HEK293 (cell line): Measurements from ENCODE around the gene CADPS2.

Source experiments
- CTCF ChIA-PET: fragments of 350-600 bp; formaldehyde crosslinking; extraction: SDS; loops from one replicate; lab custom pipeline; 2021; ENCODE audit warnings: antibody characterized with exemption; lab: Yijun Ruan, JAX
- POLR2A ChIA-PET: fragments of 300-600 bp; formaldehyde crosslinking; extraction: SDS; loops from one replicate; lab custom pipeline; 2020; ENCODE audit warnings: antibody characterized with exemption, inconsistent platforms; lab: Yijun Ruan, JAX
- H3K27ac ChIP-seq: fragments of 200-500 bp; sonication (Bioruptor generic); 2 replicates; pipeline ENCODE4 v1.5.1; 2014; ENCODE audit warnings: low read depth, low read length, control low read depth, inconsistent platforms; ENCODE audit errors: extremely low read depth
- H3K36me3 ChIP-seq, 2 experiments: fragments of 200-500 bp in 1 of 2; sonication (Bioruptor generic) in 1 of 2; 1 replicate in 1 of 2; 2 replicates in 1 of 2; pipeline ENCODE4 v1.5.1; 2014 to 2017; ENCODE audit warnings: inconsistent platforms in 2 of 2, low read length in 2 of 2; ENCODE audit not compliant: control insufficient read depth in 2 of 2, insufficient read depth in 1 of 2
- H3K4me1 ChIP-seq: fragments of 200-500 bp; sonication (Bioruptor generic); 2 replicates; pipeline ENCODE4 v1.5.1; 2014; ENCODE audit warnings: mild to moderate bottlenecking, low read length, inconsistent platforms; ENCODE audit not compliant: control insufficient read depth, insufficient read depth
- H3K4me3 ChIP-seq: 2 replicates; pipeline ENCODE4 v1.5.1; 2011; ENCODE audit warnings: low read depth, mild to moderate bottlenecking, control low read depth, low read length, moderate library complexity
- H3K9me3 ChIP-seq: fragments of 200-500 bp; sonication (Bioruptor generic); 2 replicates; pipeline ENCODE4 v1.5.1; 2014; ENCODE audit warnings: low read depth, low read length, inconsistent platforms; ENCODE audit not compliant: control insufficient read depth, insufficient read depth
- GLI4 ChIP-seq: fragments of 450-650 bp; formaldehyde crosslinking; IDR thresholded peaks from 2 replicates; pipeline ENCODE4 v1.5.1; 2016; ENCODE audit warnings: missing biosample characterization, missing genetic modification characterization
- KLF8 ChIP-seq: fragments of 450-650 bp; formaldehyde crosslinking; IDR thresholded peaks from 2 replicates; pipeline ENCODE4 v1.5.1; 2016; ENCODE audit warnings: missing biosample characterization, missing genetic modification characterization
- OVOL3 ChIP-seq: fragments of 450-650 bp; formaldehyde crosslinking; IDR thresholded peaks from 2 replicates; pipeline ENCODE4 v1.5.1; 2016; ENCODE audit warnings: missing biosample characterization, missing genetic modification characterization
- WT1 ChIP-seq: fragments of 450-650 bp; formaldehyde crosslinking; IDR thresholded peaks from 2 replicates; pipeline ENCODE4 v1.5.1; 2016; ENCODE audit warnings: missing biosample characterization, missing genetic modification characterization
- YY1 ChIP-seq: fragments of 450-650 bp; formaldehyde crosslinking; IDR thresholded peaks from 2 replicates; pipeline ENCODE4 v1.5.1; 2018; ENCODE audit warnings: missing biosample characterization, missing genetic modification characterization
- ZBTB17 ChIP-seq: fragments of 450-650 bp; formaldehyde crosslinking; IDR thresholded peaks from 2 replicates; pipeline ENCODE4 v1.5.1; 2016; ENCODE audit warnings: missing biosample characterization, missing genetic modification characterization
- ZFP69B ChIP-seq: fragments of 450-650 bp; formaldehyde crosslinking; IDR thresholded peaks from 2 replicates; pipeline ENCODE4 v1.5.1; 2016; ENCODE audit warnings: missing biosample characterization, missing genetic modification characterization
- ZNF138 ChIP-seq: fragments of 450-650 bp; formaldehyde crosslinking; IDR thresholded peaks from 2 replicates; pipeline ENCODE4 v1.5.1; 2016; ENCODE audit warnings: missing biosample characterization, missing genetic modification characterization, borderline replicate concordance
- ZNF157 ChIP-seq: fragments of 450-650 bp; formaldehyde crosslinking; IDR thresholded peaks from 2 replicates; pipeline ENCODE4 v1.5.1; 2016; ENCODE audit warnings: missing biosample characterization, missing genetic modification characterization
- ZNF202 ChIP-seq: fragments of 450-650 bp; formaldehyde crosslinking; IDR thresholded peaks from 2 replicates; pipeline ENCODE4 v1.5.1; 2016; ENCODE audit warnings: missing biosample characterization, missing genetic modification characterization, borderline replicate concordance
- ZNF221 ChIP-seq: fragments of 450-650 bp; formaldehyde crosslinking; IDR thresholded peaks from 2 replicates; pipeline ENCODE4 v1.5.1; 2017; ENCODE audit warnings: missing biosample characterization, missing genetic modification characterization, borderline replicate concordance
- ZNF239 ChIP-seq: fragments of 450-650 bp; formaldehyde crosslinking; IDR thresholded peaks from 2 replicates; pipeline ENCODE4 v1.5.1; 2016; ENCODE audit warnings: missing biosample characterization, missing genetic modification characterization
- ZNF266 ChIP-seq: fragments of 450-650 bp; formaldehyde crosslinking; IDR thresholded peaks from 2 replicates; pipeline ENCODE4 v1.5.1; 2016; ENCODE audit warnings: missing biosample characterization, missing genetic modification characterization, low read depth
- ZNF311 ChIP-seq: fragments of 450-650 bp; formaldehyde crosslinking; IDR thresholded peaks from 2 replicates; pipeline ENCODE4 v1.5.1; 2017; ENCODE audit warnings: missing biosample characterization, missing genetic modification characterization, borderline replicate concordance
- ZNF37A ChIP-seq: fragments of 450-650 bp; IDR thresholded peaks from 2 replicates; pipeline ENCODE4 v1.5.1; 2018; ENCODE audit warnings: missing biosample characterization, missing genetic modification characterization
- ZNF404 ChIP-seq: fragments of 450-650 bp; formaldehyde crosslinking; IDR thresholded peaks from 2 replicates; pipeline ENCODE4 v1.5.1; 2017; ENCODE audit warnings: missing biosample characterization, missing genetic modification characterization
- ZNF416 ChIP-seq: fragments of 450-650 bp; formaldehyde crosslinking; IDR thresholded peaks from 2 replicates; pipeline ENCODE4 v1.5.1; 2016; ENCODE audit warnings: missing biosample characterization, missing genetic modification characterization
- ZNF473 ChIP-seq: fragments of 450-650 bp; formaldehyde crosslinking; IDR thresholded peaks from 2 replicates; pipeline ENCODE4 v1.5.1; 2017; ENCODE audit warnings: missing biosample characterization, missing genetic modification characterization
- ZNF555 ChIP-seq: fragments of 450-650 bp; formaldehyde crosslinking; conservative IDR thresholded peaks from 2 replicates; pipeline ENCODE4 v1.5.1; 2017; ENCODE audit warnings: missing biosample characterization, mild to moderate bottlenecking, missing genetic modification characterization, inconsistent platforms
- ZNF707 ChIP-seq: fragments of 450-650 bp; formaldehyde crosslinking; IDR thresholded peaks from 2 replicates; pipeline ENCODE4 v1.5.1; 2016; ENCODE audit warnings: missing biosample characterization, missing genetic modification characterization
- ZNF76 ChIP-seq: fragments of 450-650 bp; formaldehyde crosslinking; IDR thresholded peaks from 2 replicates; pipeline ENCODE4; 2016; ENCODE audit warnings: low read depth, missing biosample characterization, missing genetic modification characterization, borderline replicate concordance
- ZNF776 ChIP-seq: fragments of 450-650 bp; formaldehyde crosslinking; IDR thresholded peaks from 2 replicates; pipeline ENCODE4 v1.5.0; 2017; ENCODE audit warnings: missing biosample characterization, missing genetic modification characterization, borderline replicate concordance
- ZNF777 ChIP-seq: fragments of 450-650 bp; formaldehyde crosslinking; IDR thresholded peaks from 2 replicates; pipeline ENCODE4 v1.5.1; 2017; ENCODE audit warnings: missing biosample characterization, missing genetic modification characterization, borderline replicate concordance
- ZSCAN23 ChIP-seq: fragments of 450-650 bp; formaldehyde crosslinking; IDR thresholded peaks from 2 replicates; pipeline ENCODE4 v1.5.1; 2016; ENCODE audit warnings: missing biosample characterization, missing genetic modification characterization
- TF ChIP-seq, protein P1 (sequence below): fragments of 450-650 bp; formaldehyde crosslinking; IDR thresholded peaks from 2 replicates; pipeline ENCODE4 v1.5.1; 2016; ENCODE audit warnings: missing biosample characterization, missing genetic modification characterization
- TF ChIP-seq, protein P2 (sequence below): fragments of 450-650 bp; formaldehyde crosslinking; IDR thresholded peaks from 2 replicates; pipeline ENCODE4 v1.5.1; 2016; ENCODE audit warnings: missing biosample characterization, missing genetic modification characterization, low read depth
- TF ChIP-seq, protein P3 (sequence below): fragments of 450-650 bp; formaldehyde crosslinking; IDR thresholded peaks from 2 replicates; pipeline ENCODE4 v1.5.1; 2016; ENCODE audit warnings: missing biosample characterization, missing genetic modification characterization
- TF ChIP-seq, protein P4 (sequence below): fragments of 450-650 bp; formaldehyde crosslinking; IDR thresholded peaks from 2 replicates; pipeline ENCODE4 v1.5.1; 2016; ENCODE audit warnings: missing biosample characterization, missing genetic modification characterization
- TF ChIP-seq, protein P5 (sequence below): fragments of 450-650 bp; formaldehyde crosslinking; IDR thresholded peaks from 2 replicates; pipeline ENCODE4 v1.5.1; 2016; ENCODE audit warnings: missing biosample characterization, missing genetic modification characterization

The CADPS2 gene

DNA sequence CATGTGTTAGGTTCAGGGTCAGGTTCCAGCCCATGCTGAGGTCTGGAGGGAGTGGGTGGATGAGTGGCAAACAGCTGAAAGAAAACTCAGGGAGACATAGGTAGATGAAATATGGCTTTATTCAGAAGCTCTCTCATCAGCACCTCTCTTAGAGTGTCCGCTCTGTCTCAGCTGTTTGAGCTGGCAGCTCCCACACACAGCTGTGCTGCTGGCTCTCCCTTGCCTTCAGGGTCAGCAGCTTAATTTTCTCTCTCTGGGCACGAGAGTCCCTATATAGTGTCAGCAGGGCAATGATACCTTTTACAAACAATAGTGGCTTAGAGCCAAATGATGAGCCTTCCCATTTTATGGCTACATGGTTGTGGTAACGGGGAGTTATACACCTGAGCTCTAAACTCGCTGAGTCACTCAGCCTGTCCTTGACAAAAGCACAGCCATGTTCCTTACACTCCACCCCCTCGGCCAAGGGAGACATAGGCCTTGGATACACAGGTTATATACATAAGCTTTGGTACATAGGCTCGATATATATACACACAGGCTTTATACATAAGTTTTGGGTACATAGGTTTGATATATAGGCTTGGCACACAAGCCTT is 197.8 kb downstream of the CADPS2 start:
- CTCF ChIA-PET: interaction anchor here (0.6 to 1.6 kb wide), 3 partner anchors 11 to 294 kb away, joined by 3 to 4 read pairs (median 4); partner anchors contain the start of gene RNF133

DNA sequence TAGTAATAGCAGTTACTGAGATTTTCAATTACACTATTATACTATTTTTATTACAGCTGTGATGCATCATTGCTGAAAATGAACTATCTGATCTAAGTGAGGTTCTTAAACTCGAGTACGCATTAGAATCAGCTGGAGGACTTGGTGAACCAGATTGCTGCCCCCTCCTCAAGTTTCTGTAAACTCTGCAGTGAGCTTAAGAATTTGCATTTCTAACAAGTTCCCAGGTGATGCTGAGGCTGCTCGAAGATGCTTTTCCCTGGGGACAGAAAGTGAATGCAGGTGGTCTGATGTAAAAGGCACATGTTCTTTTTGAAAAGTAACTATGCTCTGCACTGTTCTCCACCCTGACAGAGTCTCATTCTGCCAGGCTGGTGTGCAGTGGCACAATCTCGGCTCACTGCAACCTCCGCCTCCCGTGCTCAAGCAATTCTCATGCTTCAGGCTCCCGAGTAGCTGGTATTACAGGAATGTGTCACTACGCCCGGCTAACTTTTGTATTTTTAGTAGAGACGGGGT is 199.8 kb downstream of the CADPS2 start:
- CTCF ChIA-PET: interaction anchor here (0.6 kb wide), 1 partner anchor 306 kb away, joined by 3 read pairs; no protein-coding TSS in a partner anchor
- Histone ChIP-seq H3K9me3 (no peaks in the 10 kb centered on the region), H3K27ac (no peak overlapping the region), H3K4me1 (no peaks in the 10 kb centered on the region), H3K36me3 (no peaks in the 10 kb centered on the region), H3K4me3 (no peak overlapping the region)
- TF ChIP-seq ZSCAN23 (tag by site-specific recombination) (no peak), ZNF311 (tag by site-specific recombination) (no peak), ZNF416 (tag by site-specific recombination) (no peak), ZNF473 (no peak), ZNF555 (tag by site-specific recombination) (no peak), ZNF404 (tag by site-specific recombination) (no peak), YY1 (tag by site-specific recombination) (no peak), ZNF707 (tag by site-specific recombination) (no peak), ZBTB17 (tag by site-specific recombination) (no peak), ZNF202 (tag by site-specific recombination) (no peak), ZNF157 (tag by site-specific recombination) (no peak), WT1 (no peak), ZNF37A (tag by site-specific recombination) (no peak), ZNF266 (tag by site-specific recombination) (no peak), OVOL3 (tag by site-specific recombination) (no peak), ZNF138 (tag by site-specific recombination) (no peak), GLI4 (tag by site-specific recombination) (no peak)
- TF ChIP-seq, protein P1, sequence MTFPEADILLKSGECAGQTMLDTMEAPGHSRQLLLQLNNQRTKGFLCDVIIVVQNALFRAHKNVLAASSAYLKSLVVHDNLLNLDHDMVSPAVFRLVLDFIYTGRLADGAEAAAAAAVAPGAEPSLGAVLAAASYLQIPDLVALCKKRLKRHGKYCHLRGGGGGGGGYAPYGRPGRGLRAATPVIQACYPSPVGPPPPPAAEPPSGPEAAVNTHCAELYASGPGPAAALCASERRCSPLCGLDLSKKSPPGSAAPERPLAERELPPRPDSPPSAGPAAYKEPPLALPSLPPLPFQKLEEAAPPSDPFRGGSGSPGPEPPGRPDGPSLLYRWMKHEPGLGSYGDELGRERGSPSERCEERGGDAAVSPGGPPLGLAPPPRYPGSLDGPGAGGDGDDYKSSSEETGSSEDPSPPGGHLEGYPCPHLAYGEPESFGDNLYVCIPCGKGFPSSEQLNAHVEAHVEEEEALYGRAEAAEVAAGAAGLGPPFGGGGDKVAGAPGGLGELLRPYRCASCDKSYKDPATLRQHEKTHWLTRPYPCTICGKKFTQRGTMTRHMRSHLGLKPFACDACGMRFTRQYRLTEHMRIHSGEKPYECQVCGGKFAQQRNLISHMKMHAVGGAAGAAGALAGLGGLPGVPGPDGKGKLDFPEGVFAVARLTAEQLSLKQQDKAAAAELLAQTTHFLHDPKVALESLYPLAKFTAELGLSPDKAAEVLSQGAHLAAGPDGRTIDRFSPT (tag by site-specific recombination): no peak
- TF ChIP-seq, protein P2, sequence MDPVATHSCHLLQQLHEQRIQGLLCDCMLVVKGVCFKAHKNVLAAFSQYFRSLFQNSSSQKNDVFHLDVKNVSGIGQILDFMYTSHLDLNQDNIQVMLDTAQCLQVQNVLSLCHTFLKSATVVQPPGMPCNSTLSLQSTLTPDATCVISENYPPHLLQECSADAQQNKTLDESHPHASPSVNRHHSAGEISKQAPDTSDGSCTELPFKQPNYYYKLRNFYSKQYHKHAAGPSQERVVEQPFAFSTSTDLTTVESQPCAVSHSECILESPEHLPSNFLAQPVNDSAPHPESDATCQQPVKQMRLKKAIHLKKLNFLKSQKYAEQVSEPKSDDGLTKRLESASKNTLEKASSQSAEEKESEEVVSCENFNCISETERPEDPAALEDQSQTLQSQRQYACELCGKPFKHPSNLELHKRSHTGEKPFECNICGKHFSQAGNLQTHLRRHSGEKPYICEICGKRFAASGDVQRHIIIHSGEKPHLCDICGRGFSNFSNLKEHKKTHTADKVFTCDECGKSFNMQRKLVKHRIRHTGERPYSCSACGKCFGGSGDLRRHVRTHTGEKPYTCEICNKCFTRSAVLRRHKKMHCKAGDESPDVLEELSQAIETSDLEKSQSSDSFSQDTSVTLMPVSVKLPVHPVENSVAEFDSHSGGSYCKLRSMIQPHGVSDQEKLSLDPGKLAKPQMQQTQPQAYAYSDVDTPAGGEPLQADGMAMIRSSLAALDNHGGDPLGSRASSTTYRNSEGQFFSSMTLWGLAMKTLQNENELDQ (tag by site-specific recombination): no peak
- TF ChIP-seq, protein P3, sequence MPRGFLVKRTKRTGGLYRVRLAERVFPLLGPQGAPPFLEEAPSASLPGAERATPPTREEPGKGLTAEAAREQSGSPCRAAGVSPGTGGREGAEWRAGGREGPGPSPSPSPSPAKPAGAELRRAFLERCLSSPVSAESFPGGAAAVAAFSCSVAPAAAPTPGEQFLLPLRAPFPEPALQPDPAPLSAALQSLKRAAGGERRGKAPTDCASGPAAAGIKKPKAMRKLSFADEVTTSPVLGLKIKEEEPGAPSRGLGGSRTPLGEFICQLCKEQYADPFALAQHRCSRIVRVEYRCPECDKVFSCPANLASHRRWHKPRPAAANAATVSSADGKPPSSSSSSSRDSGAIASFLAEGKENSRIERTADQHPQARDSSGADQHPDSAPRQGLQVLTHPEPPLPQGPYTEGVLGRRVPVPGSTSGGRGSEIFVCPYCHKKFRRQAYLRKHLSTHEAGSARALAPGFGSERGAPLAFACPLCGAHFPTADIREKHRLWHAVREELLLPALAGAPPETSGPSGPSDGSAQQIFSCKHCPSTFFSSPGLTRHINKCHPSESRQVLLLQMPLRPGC (tag by site-specific recombination): no peak
- POLR2A ChIA-PET: interaction anchor here (0.6 kb wide), 1 partner anchor 22 kb away, joined by 3 read pairs; no protein-coding TSS in a partner anchor

More for the DNA sequence above, 197.8 kb downstream of the CADPS2 start:
- Histone ChIP-seq H3K9me3 (no peaks in the 10 kb centered on the region), H3K36me3 (no peaks in the 10 kb centered on the region), H3K4me3 (no peak overlapping the region), H3K27ac (no peak overlapping the region), H3K4me1 (no peaks in the 10 kb centered on the region)
- POLR2A ChIA-PET: no interaction called here
- TF ChIP-seq ZNF776 (tag by site-specific recombination) (no peak), ZFP69B (tag by site-specific recombination) (no peak), ZNF221 (tag by site-specific recombination) (no peak), ZNF76 (tag by site-specific recombination) (no peak), ZNF239 (tag by site-specific recombination) (no peak), ZNF777 (tag by site-specific recombination) (no peak), KLF8 (tag by site-specific recombination) (no peak)
- TF ChIP-seq, protein P4, sequence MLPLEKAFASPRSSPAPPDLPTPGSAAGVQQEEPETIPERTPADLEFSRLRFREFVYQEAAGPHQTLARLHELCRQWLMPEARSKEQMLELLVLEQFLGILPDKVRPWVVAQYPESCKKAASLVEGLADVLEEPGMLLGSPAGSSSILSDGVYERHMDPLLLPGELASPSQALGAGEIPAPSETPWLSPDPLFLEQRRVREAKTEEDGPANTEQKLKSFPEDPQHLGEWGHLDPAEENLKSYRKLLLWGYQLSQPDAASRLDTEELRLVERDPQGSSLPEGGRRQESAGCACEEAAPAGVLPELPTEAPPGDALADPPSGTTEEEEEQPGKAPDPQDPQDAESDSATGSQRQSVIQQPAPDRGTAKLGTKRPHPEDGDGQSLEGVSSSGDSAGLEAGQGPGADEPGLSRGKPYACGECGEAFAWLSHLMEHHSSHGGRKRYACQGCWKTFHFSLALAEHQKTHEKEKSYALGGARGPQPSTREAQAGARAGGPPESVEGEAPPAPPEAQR (tag by site-specific recombination): no peak
- TF ChIP-seq, protein P5, sequence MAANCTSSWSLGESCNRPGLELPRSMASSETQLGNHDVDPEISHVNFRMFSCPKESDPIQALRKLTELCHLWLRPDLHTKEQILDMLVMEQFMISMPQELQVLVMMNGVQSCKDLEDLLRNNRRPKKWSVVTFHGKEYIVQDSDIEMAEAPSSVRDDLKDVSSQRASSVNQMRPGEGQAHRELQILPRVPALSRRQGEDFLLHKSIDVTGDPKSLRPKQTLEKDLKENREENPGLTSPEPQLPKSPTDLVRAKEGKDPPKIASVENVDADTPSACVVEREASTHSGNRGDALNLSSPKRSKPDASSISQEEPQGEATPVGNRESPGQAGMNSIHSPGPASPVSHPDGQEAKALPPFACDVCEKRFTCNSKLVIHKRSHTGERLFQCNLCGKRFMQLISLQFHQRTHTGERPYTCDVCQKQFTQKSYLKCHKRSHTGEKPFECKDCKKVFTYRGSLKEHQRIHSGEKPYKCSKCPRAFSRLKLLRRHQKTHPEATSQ (tag by site-specific recombination): no peak
- TF ChIP-seq, all 188 proteins: peak for 0
